Measurements from ENCODE around the gene PDE6G.

PDE6G gene

GRCh38 chr17:81656118-81656743 lies at the start of gene PDE6G:
Gene PDE6G (minus strand): TSS chr17:81656542. CDS start chr17:81653305, 3,237 bp downstream.
- no peak for DNase-seq

- DNase-seq, result no peak
Observed at GRCh38 chr17:81705518-81706231, 49.3 kb upstream of the PDE6G start.

DNA sequence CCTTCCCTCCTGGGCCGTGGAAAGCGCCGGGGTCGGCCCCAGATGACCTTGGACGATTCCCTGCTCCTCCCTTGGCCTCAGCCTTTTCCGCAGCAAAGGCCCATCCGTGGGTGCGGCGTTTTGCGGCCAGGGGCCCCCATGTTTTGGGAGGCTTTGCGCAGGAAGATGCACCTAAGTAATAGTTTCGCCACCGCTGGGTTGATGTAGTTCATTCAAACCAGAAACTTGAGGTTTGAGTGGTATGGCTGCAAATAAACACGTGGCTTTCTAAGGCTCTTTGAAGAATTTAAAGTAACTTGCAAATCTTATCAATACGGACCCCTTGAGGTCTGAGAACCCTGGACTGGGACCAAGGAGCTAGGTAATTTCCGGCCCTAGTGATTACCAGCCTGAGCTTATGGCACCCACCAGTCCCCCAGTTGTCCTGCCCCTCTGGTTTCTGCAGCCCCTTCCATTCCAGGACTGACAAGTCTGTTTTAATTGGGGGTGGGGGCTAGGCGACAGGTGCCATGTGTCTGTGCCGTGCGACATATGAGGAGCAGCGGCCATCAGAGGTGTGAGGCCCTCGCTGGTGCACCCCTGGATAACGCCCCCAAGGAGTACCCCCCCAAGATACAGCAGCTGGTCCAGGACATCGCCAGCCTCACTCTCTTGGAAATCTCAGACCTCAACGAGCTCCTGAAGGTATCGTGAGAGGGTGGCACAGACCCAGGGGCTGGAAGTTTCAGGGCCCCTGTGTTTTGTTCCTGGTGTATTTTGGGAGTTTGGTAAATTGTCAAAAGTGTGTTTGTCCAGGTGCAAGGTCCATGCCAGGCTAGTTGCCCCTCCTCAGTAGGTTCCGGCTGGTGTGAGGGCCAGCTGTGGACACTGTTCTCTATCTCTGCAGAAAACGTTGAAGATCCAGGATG lies 47.7 kb upstream of the PDE6G start:
- DNase-seq, result no peak

DNA sequence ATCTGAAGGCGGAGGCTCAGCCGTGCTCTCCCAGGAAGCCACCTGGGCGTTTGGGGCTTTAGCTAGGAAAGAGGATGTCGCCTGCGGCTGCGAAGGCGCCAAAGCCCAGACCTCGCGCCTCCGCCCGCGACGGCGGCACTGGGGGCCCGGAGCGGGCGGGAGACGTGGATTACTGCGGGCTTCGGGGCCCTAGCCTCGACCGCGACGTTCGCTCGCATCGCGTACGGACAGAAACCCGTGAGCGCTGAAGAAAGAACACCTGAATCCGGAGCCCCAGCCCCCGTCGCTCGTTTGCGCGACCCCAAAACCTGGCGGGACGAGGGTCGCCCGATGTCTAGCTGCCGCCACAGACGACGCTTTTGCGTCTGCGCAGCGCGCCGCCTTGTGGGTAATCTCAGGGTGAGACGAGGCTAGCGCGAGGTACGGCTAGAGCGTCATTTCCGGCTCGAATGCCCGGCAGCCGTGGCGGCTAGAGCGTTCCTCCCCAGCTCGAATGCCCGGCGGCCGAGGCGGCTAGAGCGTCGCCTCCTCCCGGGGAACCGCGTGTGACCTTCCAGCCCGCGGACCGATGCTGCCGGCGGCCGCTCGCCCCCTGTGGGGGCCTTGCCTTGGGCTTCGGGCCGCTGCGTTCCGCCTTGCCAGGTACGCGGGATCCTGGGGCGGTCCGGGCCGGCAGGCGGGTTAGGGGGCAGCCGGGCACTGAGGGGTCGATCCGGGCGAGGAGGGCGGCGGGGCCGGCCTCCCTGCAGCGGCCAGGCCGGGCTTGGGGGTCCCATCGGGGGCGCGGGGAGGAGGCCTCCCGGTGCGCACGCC lies 46.8 kb upstream of the PDE6G start, which contains the start of gene MRPL12:
Gene MRPL12, plus strand, starts transcription at position 434 of the 813 bp plus-strand sequence. Its CDS starts 135 bp downstream, at position 569.
- peak; percentile 87 for DNase-seq

- DNase-seq, result no peak
Observed at GRCh38 chr17:81701288-81702071, 45.1 kb upstream of the PDE6G start.

DNA sequence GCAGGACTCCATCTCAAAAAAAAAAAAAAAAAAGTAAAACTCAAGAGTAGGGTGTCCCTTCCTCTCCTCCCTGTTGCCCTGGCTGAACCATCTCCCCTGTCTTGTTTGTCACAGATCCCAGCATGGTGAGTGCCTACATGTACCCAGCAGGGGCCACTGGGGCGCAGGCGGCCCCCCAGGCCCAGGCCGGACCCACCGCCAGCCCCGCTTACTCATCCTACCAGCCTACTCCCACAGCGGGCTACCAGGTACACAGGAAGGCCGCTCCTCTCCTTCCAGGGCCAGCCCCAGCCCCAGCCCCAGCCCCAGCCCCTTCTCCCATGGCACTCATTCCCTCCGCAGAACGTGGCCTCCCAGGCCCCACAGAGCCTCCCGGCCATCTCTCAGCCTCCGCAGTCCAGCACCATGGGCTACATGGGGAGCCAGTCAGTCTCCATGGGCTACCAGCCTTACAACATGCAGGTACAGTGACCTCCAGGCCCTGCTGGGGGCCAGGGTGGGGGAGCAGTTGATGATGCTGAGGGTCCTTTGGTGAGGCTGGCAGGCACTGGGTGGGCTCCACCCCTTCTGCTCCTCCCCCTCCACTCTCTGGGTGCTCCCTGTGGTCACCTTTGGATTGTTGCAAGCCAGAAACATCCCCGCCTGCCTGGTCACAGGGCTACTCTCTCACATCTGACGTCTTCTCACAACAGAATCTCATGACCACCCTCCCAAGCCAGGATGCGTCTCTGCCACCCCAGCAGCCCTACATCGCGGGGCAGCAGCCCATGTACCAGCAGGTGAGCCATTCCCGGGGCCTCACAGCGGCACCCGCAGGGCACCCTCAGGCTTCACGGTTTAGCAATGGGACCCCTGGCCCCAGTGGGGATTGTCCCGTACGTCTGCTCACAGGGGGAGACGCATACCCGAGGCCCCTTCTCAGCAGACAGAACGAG lies 44.3 kb upstream of the PDE6G start:
- DNase-seq, result no peak

DNA sequence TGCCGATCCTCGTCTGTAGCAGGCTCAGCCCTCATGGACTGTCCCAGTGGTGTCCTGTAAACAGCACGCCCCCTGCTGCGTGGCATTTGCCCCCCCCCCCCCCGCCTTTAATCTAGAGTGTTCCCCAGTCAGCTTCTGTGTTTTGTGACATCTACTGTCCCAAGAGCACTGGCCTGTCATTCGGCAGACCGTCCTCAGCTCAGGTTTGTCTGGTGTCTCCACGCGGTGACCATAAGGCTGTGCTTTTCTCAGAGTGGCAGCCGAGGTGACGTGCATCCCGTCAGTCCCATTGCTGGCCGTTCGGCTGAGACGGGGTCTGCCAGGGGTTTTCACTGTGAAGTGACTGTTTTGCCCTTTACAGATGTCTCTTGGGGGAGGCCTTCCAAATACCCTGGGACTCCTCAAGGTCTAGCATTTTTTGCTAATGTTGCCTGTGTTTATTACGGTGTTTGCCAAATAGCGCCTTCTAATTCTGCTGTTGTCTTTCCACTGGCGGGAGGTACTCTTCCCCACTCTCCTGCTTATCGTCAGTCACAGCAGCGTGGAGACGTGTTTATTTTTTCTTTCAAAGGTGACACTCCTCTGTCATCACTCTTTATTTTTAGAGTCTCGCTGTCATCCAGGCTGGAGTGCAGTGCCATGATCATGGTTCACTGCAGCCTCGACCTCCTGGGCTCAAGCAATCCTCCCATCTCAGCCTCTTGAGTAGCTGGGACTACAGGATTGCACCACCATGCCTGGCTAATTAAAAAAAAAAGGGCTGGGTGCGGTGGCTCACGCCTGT lies 41.1 kb upstream of the PDE6G start:
- no peak for DNase-seq

DNA sequence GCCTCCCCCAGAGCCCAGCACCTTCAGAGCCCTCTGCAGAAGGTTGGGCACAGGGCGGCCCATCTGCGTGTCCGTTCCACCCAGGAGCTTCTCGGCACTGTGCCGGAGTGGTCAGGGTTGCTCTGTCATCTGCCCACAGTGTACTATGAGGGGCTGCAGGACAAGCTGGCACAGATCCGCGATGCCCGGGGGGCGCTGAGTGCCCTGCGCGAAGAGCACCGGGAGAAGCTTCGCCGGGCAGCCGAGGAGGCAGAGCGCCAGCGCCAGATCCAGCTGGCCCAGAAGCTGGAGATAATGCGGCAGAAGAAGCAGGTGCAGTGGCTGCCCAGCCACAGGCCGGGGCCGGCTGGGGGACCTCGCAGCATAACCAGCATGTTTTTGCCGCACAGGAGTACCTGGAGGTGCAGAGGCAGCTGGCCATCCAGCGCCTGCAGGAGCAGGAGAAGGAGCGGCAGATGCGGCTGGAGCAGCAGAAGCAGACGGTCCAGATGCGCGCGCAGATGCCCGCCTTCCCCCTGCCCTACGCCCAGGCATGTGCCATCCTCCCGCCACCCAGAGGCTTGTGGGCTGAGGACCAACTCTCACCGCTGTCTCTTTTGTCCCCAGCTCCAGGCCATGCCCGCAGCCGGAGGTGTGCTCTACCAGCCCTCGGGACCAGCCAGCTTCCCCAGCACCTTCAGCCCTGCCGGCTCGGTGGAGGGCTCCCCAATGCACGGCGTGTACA lies 40.0 kb upstream of the PDE6G start:
- no peak for DNase-seq

- no peak for DNase-seq
Observed at GRCh38 chr17:81695801-81696200, 39.5 kb upstream of the PDE6G start.

DNA sequence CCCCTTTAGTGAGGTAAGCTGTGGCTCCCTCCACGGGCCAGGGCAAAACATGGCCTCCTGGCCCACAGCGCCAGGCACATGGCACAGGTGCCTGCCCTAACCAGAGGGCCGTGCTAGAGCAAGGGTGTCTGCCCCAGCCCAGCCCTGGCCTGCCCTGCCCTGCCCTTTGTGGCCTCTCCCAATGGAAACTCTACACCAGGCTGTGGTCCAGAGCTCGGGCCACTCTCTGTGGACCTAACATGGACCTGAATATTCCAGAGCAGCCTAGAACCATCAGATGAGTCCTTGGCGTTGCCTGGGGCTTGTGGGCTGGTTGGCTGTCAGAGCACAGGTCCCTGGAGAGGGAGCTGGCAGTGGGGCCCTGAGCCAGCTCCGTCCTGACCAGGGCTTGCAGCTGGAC lies 38.9 kb upstream of the PDE6G start:
- DNase-seq, result no peak

- DNase-seq, result no peak
Observed at GRCh38 chr17:81694810-81695209, 38.5 kb upstream of the PDE6G start.

DNA sequence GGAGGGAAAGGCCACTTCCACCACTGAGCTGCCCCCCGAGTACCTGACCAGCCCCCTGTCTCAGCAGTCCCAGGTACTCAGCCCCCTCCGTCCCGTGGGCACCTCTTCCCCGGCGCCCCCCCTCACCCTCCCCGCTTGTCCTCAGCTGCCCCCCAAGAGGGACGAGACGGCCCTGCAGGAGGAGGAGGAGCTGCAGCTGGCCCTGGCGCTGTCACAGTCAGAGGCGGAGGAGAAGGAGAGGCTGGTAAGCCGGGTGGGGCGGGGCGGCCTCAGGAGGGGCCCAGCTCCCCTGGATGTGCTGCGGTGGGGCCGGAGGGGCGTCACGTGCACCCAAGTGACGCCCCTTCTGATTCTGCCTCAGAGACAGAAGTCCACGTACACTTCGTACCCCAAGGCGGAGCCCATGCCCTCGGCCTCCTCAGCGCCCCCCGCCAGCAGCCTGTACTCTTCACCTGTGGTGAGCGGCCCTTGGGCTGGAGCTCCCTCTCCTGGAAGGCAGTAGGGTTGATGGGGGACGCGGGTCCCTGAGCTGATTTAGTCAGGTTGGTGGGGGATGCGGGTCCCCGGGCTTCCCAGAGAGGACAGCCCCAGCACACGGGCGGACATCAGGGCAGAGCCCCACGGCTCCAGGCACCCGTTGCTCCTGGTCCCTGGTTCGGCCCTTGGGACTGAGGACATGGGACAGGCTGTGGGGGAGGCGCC lies 37.3 kb upstream of the PDE6G start:
- no peak for DNase-seq

DNA sequence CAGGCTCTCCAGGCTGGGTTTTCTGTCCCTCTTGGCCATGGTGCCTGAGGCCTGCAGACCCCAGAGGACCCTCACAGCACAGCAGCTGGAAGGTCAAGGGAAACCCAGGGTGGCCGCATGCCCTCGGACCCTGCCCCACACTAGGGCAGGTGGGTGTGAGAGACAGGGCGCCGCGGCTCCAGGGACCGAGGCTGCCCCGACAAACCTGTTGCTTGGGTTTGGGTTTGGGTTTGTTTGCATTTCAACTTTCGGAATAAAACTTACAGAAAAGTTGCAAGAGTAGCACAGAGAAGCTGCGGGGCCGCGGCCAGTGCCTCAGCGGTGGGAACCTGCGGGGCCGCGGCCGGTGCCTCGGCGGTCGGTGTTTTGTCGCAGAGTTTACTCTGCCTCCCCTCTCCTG lies 35.3 kb upstream of the PDE6G start:
- no peak for DNase-seq

GRCh38 chr17:81691196-81691595 lies 34.9 kb upstream of the PDE6G start:
- DNase-seq, result no peak

DNA sequence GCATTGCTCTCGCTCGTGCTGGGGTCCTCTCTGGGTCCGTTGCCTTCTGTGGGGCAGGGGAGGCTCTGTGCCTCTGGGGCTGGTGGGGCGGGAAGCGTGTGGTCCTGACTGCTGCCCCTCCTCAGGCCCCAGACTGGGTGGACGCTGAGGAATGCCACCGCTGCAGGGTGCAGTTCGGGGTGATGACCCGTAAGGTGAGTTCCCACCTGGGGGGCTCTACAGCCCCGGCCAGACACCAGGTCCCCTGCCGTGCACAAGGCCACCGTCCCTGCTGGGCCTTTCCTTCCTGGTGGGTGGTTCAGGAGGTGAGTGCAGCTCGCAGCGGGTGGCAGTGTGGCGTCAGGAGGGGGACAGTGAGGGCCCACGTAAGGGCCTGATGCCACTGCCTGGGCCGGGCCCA lies 34.2 kb upstream of the PDE6G start:
- no peak for DNase-seq

- no peak for DNase-seq
Observed at GRCh38 chr17:81690066-81690465, 33.7 kb upstream of the PDE6G start.

GRCh38 chr17:81688616-81689015 lies 32.3 kb upstream of the PDE6G start:
- DNase-seq, result no peak

DNA sequence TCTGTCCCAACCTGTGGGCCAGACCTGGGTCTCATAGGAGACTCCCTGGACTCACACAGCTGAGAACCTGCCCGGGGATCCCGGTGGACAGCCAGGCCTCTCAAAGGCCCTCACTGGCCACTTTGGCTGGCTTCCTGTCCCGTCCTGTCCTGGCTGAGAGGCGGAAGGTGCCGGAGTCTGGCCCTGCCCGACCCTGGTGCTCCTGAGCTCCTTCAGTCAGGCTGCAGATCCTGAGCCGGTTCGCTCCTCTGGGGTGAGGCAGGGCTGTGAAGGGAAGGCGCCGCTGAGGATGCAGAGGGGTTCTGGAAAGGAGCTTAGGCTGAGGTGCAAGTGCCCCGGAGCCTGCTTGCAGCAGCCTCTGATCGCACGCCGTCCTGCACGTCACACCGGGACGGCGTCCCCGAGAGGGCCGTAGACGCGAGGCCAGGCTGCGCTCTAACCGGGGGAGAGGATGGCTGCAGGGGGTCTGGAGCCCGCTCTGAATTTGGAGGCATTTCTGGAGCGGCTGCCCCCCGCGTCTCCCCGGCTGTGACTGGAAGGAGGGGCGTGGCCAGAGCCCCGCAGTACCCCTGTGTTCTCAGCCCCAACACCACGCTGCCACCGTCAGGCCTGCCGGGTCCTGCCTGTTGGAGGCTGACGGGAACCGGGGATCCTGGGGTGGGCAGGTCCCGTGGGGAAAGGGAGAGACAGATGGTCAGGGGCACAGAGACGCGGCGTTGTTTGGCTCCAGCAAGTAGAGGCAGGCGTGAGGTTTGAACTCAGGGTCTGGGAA lies 31.6 kb upstream of the PDE6G start:
- DNase-seq, result no peak

Data from fibroblast of upper back skin (primary cell).